GM08714 (cell line): ENCODE data around the gene GPX7.

Experiments used
- H3K4me3 ChIP-seq: fragments of 200-500 bp; sonication (Bioruptor generic); 2 replicates; pipeline ENCODE4 v1.5.1; 2014; ENCODE audit warnings: mild to moderate bottlenecking, low read length, inconsistent platforms
- ZNF274 ChIP-seq: IDR thresholded peaks from 2 replicates; pipeline ENCODE4 v1.6.1; 2012; ENCODE audit warnings: mild to moderate bottlenecking, low read depth, low read length

GPX7 gene

DNA sequence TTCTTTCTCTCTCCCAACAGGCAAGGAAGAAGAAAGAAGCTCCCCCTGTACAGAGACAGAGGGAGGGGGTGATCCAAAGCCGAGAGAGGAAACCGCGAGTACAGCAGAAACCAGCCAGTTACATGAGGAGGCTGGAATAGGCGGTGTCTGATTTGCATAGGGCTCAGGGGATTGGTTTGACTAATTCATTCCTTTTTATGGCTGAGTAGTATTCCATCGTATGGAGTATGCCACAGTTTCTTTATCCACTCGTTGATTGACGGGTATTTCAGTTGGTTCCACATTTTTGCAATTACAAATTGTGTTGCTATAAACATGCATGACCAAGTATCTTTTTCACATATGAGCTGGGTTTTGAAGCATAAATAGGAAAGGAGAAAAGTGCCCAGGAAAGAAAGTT lies 3.4 kb upstream of the GPX7 start:
- TF ChIP-seq ZNF274: no peak
- no peak overlapping the region for H3K4me3 ChIP-seq

DNA sequence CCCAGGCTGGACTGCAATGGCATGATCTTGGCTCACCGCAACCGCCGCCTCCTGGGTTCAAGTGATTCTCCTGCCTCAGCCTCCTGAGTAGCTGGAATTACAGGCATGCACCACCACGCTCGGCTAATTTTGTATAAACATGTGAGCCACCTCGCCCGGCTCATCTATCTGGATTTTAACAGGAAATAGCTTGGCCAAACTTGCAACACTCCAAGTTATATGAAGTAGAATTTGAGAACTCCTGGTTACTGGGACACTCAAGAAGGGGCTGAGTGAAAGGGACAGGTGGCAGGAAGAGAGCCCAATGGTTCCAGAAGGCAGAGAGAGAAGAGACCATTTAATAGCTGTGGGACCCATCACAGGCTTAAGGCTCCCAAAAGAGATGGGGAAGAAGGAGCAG lies 2.9 kb upstream of the GPX7 start:
- TF ChIP-seq ZNF274: no peak
- no peak overlapping the region for H3K4me3 ChIP-seq

DNA sequence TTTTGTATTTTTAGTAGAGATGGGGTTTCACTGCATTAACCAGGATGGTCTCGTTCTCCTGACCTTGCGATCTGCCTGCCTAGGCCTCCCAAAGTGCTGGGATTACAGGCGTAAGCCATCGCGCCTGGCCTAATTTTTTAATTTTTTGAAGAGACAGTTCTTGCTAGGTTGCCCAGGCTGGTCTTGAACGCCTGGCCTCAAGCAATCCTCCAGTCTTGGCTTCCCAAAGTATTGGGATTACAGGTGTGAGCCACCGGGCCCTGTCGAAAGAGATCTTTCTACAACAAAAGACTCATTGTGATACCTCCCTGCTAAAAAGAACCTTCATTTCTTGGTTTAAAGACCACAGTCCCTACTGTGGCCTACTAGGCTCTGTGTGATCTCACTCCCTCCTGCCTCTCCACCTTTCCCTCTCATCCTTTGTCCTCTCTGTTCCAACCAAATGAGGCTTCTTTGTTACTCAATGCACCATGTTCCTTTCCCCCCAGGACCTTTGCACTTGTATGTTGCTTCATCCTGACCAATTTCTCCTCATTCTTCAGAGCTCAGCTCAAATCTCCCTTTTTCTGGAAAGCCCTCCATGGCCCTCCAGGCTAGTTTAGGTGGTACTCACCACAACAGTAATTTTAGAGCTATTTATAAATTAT lies 1.5 kb upstream of the GPX7 start:
- no peak overlapping the region for H3K4me3 ChIP-seq
- TF ChIP-seq ZNF274: no peak

DNA sequence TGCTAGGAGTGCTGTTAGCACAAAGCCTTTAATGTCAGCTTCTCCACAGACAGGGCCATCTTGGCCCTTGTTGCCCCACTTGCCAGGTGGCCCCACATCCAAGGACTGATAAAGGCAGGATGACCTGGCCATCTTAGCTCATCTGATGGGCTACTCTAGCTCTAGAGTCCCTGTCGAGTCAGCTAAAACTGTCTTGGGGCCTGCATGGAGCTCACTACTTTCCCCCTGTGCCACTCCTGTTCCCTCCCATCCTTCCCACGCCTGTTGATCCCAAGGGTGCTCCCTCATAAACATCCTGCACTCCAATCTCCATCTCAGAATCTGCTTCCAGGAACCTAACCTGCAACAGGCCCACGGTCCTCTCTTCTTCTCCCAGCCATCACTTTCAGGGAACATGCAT lies 652 bp upstream of the GPX7 start:
- no peak overlapping the region for H3K4me3 ChIP-seq
- TF ChIP-seq ZNF274: no peak

DNA sequence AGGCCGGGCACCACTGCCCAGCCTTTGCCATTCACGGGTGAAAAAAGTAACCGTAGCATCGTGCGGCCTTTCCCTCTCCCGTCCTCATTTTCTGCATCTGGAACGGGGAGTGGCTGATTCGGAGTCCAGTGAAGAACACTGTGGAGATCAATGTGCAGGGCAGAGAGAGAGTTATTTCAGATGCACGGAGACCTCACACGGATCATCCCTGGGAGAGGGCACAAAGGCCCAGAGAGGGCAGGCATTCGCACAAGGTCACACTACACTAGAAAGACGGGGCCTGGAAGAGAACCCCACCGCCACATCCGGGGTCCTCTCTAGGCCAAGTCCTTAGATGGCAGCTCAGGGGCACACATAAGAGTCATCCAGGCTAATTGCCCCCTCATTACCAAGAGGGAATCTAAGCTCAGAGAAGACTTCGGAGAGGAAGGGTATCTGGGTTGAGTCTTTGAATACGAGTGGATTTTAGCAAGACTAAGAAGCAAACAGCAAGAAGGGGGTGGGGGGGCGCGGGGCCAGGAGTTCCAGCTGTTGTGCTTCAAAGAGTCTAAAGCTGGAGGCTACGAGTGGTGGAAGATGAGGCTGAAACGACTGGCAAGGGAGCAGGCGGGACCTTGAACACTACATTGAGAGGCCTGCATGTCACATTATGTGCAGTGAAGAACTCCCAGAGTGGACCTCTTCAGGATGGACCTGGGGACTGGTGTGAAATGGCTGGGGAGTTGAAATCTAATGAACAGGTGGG lies 857 bp downstream of the GPX7 start:
- peak overlapping the region; percentile 47; the same call in 1 of the 2 replicates for H3K4me3 ChIP-seq
- no peak for TF ChIP-seq ZNF274

DNA sequence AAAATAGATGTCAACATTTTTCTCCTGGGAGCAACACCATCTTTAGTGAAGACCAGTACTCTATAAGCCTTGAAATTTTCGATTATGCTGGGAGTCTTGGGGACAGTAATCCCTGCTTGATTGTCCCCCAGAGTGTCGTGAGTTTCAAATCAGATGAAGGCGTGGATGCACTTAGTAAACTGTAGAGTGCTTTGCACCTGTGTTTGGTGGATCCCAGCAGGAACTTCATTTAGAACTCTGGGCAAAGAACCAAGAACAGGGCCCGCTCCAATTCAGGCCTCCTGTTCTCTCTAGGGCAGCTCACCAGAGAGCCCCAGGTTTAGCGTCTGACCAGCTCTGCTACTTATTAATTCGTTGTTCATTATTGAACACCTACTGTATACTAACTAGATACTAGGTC lies 1.5 kb downstream of the GPX7 start:
- TF ChIP-seq ZNF274: no peak
- H3K4me3 ChIP-seq: no peak overlapping the region

DNA sequence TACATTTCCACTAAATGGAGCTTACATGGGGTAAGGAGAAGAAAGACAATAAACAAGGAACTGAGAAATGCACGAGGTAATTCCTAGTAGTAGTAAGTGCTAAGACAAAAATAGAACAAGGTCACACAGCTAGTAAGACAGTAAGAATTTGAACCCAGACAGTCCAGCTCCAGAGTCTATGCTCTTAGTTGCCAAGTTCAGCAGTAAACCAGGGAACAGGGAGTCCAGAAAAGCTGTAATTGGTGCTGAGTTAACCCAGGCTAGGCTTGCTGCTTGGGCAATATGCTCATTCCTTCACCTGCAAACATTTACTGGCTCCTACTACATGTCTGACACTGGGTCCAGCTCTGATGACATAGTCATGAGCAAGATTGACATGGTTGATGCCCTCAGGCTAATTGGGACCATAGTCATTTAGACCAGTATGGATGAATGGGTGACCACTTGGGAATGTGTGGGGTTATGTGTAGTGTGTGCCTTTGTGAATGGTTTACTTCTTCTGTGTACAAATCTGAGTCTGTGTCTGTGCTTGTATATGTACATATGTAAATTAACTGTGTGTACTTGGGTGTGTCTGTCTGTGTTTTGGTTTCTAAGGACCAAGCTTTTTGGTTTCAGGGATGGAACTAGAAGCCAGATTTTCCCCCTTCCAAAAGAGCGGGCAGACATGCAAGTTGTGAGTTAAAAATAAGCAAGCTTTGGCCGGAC lies 2.0 kb downstream of the GPX7 start:
- no peak for TF ChIP-seq ZNF274
- H3K4me3 ChIP-seq: no peak overlapping the region

DNA sequence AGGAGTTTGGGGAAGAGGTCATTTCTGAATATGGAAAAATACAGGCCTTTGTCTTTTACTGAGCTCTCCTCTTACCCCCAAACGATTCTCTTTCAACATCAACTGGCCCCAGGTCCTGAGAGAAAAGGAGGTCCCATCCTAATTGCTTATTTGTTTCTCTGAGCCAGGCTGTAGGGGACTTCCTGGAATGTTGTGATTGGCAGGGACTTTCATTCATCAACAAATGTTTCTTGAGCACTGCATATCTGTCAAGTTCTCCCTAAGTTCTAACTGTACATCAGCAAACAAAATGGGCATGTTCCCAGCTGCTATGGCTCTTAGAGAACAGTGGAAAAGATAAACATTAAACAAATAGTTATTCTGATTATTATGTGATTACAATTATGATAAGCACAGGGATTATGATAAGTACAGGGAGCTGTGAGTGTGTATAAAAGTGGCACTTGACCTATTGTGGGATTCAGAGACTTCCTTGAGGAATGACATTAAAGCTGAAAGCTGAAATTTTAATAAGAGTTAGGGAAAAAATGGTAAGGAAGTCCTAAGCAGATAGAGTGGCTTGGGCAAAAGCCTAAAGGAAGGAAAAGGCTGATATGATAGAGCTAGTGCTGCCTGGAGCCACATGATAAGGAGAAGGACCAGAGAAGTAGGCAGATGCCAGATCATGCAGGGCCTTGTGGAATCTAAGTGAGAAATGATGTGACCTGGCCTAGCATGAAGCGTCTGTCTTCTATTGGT lies 11.6 kb downstream of the GPX7 start:
- no peak for TF ChIP-seq ZNF274
- H3K4me3 ChIP-seq: no peak overlapping the region

DNA sequence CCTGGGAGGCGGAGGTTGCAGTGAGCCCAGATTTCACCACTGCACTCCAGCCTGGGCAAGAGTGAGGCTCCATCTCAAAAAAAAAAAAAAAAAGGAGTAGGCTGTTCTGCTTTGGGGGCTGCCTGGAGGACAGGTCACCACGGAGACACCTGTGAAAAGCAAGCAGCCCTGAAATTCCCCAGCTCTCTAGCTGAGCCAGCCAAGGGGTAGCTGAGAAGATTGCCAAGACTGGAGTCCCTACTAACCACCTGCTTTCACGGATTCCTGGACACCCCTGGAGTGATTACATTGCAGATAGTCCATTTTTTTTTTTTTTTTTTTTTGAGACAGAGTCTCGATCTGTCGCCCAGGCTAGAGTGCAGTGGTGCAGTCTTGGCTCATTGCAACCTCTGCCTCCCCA lies 12.5 kb downstream of the GPX7 start:
- no peak overlapping the region for H3K4me3 ChIP-seq
- no peak for TF ChIP-seq ZNF274

DNA sequence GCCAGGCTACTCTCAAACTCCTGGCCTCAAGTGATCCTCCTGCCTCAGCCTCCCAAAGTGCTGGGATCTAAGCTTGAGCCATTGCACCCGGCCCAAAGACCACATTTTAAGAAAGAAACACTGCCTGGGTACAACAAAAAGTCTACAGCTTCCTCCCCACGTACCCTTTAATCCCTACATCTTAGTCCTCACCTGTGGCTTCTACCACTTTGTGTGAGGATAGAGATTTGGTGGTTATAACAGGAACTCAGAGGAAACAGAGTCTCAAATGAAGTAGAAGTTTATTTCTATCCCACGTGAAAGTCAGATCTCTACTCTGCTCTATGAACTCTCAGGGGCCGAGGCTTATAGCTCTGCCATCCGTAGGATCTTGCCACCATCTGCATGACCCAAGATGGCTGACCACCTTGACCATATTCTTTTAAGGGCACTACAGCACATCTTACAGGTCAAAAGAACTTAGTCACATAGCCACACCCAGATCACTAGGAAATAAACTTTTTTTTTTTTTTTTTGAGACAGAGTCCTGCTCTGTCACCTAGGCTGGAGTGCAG lies 13.4 kb downstream of the GPX7 start:
- TF ChIP-seq ZNF274: no peak
- H3K4me3 ChIP-seq: no peak overlapping the region

DNA sequence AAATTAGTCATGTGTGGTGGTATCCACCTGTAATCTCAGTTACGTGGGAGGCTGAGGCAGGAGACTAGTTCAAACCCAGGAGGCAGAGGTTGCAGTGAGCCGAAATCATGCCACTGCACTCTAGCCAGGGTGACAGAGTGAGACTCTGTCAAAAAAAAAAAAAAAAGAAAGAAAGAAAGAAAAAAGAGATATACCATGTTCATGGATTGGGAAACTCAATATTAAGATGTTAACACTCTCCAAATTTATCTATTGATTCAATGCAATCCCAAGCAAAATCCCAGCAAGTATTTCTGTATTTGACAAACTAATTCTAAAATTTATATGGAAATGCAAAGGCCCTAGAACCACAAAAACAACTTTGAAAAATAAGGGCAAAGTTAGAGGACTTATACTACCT lies 19.8 kb downstream of the GPX7 start:
- no peak overlapping the region for H3K4me3 ChIP-seq
- TF ChIP-seq ZNF274: no peak

DNA sequence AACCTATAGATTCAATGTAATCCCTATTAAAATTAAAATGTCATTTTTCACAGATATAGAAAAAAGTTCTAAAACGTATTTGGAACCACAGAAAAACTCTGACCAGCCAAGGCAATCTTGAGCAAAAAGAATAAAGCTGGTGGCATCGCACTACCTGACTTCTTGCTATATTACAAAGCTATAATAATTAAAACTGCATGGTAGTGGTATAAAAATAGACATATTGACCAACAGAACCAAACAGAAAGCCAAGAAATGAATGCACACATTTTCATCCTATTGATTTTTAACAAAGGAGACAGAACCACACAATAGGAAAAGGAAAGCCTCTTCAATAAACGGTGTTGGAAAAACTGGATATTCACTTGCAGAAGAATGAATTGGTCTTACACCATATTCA lies 21.6 kb downstream of the GPX7 start:
- no peak for TF ChIP-seq ZNF274
- no peak overlapping the region for H3K4me3 ChIP-seq

DNA sequence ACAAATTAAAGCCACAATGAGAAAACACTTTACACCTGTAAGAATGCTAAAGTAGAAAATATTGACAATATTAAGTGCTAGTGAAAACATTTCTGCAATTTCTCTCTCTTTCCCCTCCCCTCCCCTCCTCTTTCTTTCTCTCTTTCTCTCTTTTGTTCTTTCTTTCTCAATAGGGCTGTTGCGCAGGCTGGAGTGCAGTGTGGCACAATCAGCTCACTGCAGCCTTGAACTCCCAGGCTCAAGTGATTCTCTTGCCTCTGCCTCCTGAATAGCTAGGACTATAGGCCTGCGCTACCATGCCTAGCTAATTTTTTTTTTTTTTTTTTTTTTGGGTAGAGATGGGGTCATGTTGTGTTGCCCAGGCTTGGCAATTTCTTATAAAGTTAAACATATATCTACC lies 24.9 kb downstream of the GPX7 start:
- no peak overlapping the region for H3K4me3 ChIP-seq
- TF ChIP-seq ZNF274: no peak
